ENCODE results near the gene ZBTB44.

DNA sequence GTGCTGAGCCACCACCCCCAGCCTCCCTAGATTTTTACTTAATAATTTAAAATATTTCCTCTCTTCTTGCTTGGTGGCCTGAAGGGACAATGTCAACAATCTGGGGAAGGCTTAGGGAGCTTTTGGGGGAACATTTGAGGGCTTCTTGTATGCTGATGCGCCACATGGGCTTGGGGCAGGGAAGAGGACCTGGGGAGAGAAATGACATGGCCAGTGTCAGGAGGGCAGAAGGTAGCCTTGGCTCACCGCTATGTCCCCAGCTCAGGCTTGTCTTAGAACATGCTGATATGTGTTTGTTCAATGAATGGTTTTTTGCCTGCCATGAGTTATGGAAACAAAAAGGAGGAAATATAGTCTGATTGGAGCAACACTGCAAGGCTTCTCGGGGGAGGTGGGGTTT lies 103.6 kb downstream of the ZBTB44 start:
- TF ChIP-seq CTCF (IDR thresholded peaks at IDR 0.05) (no peak), REST (IDR thresholded peaks at IDR 0.05; ENCODE audit: insufficient read depth in 1 of 2, low read depth in 2 of 2, low read length in 1 of 2) (no peak), POLR2AphosphoS5 (IDR thresholded peaks at IDR 0.05; ENCODE audit: low read depth, low read length) (no peak), TCF7L2 (IDR thresholded peaks at IDR 0.05; ENCODE audit: low read depth, low read length) (no peak), SIN3A (IDR thresholded peaks at IDR 0.05; ENCODE audit: borderline replicate concordance, insufficient read depth, low read depth, low read length) (no peak)
